Measurements from ENCODE around the gene NOS2. TPM values are rescaled to one million over a fixed set of nuclear protein-coding genes. Genes with fewer than 3 reads are reported as not detected.
A peak's percentile ranks its signal among the peaks of the same experiment; 100 is the strongest.
"Not testable (repeated sequence)": the region's sequence is repeated elsewhere in the genome, so short reads cannot be mapped to it uniquely, and the experiment has no call there.

NOS2 gene
- total RNA-seq, 4 donors from 2014 or later: 0.13 to 0.69 (median 0.33) TPM; not detected in 1

DNA sequence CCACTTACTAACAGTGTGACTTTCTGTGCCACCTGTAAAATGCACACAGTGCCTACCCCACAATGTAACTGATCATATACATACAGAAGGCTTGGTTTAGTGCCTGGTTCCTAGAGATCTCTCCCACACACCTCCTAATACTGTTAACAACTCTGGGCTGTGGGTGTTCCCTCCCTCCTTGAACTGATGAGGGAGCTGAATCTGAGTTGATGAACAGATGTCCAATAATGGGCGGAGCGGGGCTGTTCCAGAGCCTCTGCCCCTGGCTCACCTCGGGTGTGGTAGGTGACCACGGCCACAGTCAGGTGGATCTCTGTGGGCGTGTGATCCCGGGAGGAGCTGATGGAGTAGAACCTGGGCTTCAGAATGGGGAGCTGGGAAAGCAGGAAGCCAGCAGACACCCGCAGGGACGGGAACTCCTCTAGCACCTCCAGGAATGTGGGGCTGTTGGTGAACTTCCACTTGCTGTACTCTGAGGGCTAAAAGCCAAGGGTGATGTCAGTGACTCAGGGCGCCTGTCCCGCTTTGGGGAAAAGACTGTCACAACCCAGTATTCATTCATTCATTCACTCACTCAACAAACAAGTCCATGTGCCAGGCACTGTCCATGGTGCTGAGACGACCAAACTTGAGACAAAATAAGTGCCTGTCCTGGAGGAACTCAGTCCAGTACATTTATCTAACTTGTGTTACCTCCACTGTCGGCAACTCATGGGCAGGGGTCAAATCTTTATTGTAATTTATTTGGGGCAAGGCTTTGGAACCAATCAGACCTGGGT, 37.6 kb downstream of the NOS2 start:
- no peak overlapping the region for H3K4me3 ChIP-seq
- TF ChIP-seq POLR2AphosphoS5 (IDR thresholded peaks at IDR 0.05) (no peak), EP300 (IDR thresholded peaks at IDR 0.05) (no peak), POLR2A (IDR thresholded peaks at IDR 0.05; ENCODE audit: low read depth) (no peak)
- TF ChIP-seq, protein P1, sequence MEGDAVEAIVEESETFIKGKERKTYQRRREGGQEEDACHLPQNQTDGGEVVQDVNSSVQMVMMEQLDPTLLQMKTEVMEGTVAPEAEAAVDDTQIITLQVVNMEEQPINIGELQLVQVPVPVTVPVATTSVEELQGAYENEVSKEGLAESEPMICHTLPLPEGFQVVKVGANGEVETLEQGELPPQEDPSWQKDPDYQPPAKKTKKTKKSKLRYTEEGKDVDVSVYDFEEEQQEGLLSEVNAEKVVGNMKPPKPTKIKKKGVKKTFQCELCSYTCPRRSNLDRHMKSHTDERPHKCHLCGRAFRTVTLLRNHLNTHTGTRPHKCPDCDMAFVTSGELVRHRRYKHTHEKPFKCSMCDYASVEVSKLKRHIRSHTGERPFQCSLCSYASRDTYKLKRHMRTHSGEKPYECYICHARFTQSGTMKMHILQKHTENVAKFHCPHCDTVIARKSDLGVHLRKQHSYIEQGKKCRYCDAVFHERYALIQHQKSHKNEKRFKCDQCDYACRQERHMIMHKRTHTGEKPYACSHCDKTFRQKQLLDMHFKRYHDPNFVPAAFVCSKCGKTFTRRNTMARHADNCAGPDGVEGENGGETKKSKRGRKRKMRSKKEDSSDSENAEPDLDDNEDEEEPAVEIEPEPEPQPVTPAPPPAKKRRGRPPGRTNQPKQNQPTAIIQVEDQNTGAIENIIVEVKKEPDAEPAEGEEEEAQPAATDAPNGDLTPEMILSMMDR (IDR thresholded peaks at IDR 0.05): no peak
- H3K27me3 ChIP-seq: no peaks in the 10 kb centered on the region
- WGBS: 76% methylated on average over 12 of the region's 12 CpGs
- H3K36me3 ChIP-seq: peaks cover 0 to 7% (median 0%) of the 10 kb centered on the region in 4 donors
- no peaks in the 10 kb centered on the region for H3K4me1 ChIP-seq
- no peak overlapping the region for H3K27ac ChIP-seq (replicated peaks in 1 of 4)
- H3K9me3 ChIP-seq: no peaks in the 10 kb centered on the region
- intact Hi-C loops (cut with DNase I): loop anchor here (5.0 kb wide), 1 partner anchor 120 kb away; no protein-coding TSS in a partner anchor
- no peak for DNase-seq (ENCODE audit: extremely low spot score)

DNA sequence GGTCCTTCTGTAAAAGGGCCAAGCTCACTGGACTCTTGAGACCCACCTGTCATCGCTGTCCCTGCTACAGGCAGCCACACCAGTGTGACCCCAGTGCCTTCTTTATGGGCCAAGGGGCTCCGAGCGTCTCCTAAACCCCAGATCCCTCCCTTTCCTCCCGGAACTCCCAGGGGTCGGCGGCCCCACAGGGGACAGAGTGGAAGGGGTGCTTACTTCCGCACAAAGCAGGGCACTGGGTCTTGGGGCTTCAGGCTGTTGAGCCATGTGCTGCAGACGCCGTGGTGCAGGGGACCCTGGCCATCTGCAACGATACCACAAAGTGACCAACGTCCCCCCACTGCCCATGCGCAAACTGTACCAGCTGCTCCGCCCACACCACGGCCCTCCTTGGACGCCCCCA, 39.4 kb downstream of the NOS2 start:
- DNase-seq (ENCODE audit: extremely low spot score); H3K9me3 ChIP-seq; H3K36me3 ChIP-seq; H3K4me1 ChIP-seq; H3K4me3 ChIP-seq; H3K27me3 ChIP-seq; H3K27ac ChIP-seq (replicated peaks in 1 of 4): not testable (repeated sequence)
- intact Hi-C loops (cut with DNase I): loop anchor here (5.0 kb wide), 1 partner anchor 121 kb away; no protein-coding TSS in a partner anchor
- WGBS: 93% methylated on average over 3 of the region's 15 CpGs

GRCh38 chr17:27760069-27760885, 40.1 kb downstream of the NOS2 start:
- no peak for DNase-seq (ENCODE audit: extremely low spot score)
- no peaks in the 10 kb centered on the region for H3K9me3 ChIP-seq
- no peak for TF ChIP-seq EP300 (IDR thresholded peaks at IDR 0.05)
- TF ChIP-seq, protein P1 (IDR thresholded peaks at IDR 0.05): peak; percentile 66 to 91 (median 68)
- H3K27me3 ChIP-seq: no peaks in the 10 kb centered on the region
- WGBS: 70% methylated on average over 12 of the region's 28 CpGs
- intact Hi-C loops (cut with DNase I): loop anchor here (5.0 kb wide), 1 partner anchor 122 kb away; no protein-coding TSS in a partner anchor
- H3K4me1 ChIP-seq: no peaks in the 10 kb centered on the region
- H3K4me3 ChIP-seq: no peak overlapping the region
- H3K36me3 ChIP-seq: no peaks in the 10 kb centered on the region
- H3K27ac ChIP-seq (replicated peaks in 1 of 4): no peak overlapping the region

DNA sequence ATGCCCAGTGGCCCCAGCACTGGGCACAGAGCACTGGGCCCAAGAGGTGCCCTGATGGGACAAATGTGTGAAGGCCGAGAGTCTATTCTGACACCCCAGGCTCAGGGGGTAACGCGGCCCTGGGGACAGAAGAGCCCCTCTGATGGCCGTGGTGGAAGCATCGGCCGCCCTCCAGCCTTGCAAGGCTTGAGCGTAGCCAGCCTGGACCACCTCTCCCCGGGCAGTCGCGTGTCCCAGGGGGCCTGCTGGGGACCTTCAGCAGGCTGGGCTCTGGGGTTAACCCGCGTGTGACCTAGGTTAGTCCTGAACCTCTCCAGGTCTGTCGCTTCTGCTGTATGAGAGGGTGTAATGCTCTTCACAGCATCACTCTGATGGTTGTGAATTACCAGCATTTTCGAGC, 40.8 kb downstream of the NOS2 start:
- no CpG with 5 or more reads among the region's 14 CpGs for WGBS
- H3K4me3 ChIP-seq: no peak overlapping the region
- no peak for DNase-seq (ENCODE audit: extremely low spot score)
- H3K36me3 ChIP-seq: no peaks in the 10 kb centered on the region
- H3K4me1 ChIP-seq: no peaks in the 10 kb centered on the region
- intact Hi-C loops (cut with DNase I): loop anchor here (5.0 kb wide), 1 partner anchor 107 kb away; no protein-coding TSS in a partner anchor
- no peak overlapping the region for H3K27ac ChIP-seq (replicated peaks in 1 of 4)
- no peaks in the 10 kb centered on the region for H3K27me3 ChIP-seq
- no peak for TF ChIP-seq EP300 (IDR thresholded peaks at IDR 0.05)
- TF ChIP-seq, protein P1 (IDR thresholded peaks at IDR 0.05): no peak
- H3K9me3 ChIP-seq: no peaks in the 10 kb centered on the region

All from esophagus muscularis mucosa (tissue), 4 donors.